Measurements from ENCODE around the gene ELL. TPM values are rescaled to one million over a fixed set of nuclear protein-coding genes. Genes with fewer than 3 reads are reported as not detected.

Gene ELL
- total and polyA plus RNA-seq, 8 donors: 4.1 to 88.7 (median 11.2) TPM

DNA sequence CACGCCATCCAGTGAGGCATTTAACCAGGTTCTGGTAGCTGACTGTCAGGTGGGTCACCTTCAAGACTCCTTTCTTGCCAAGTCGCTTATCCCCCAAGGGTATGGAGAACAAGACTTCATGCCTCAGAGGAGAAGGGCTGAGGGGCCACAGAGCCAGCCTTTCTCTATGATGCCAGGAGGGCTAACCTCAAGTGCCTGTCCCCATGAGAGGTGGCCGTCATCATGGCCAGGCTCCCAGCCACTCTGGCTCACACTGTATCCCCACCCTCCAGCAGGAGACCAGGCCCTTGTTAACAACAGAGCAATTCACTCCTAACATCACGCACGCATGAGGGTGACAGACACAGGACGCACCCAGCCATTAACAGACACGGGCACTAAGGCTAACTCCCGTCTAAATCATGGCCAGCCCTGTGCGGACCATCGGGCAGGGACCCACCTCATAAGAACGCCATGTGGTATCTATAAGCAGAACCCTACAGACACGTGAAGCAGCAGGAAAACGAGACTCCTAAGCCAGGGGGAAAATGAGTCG lies 45.3 kb downstream of the ELL start:
- WGBS, 5 donors: 90 to 93% (median 92%) methylated on average over 12 to 14 of the region's 14 CpGs
- TF ChIP-seq EP300 (IDR thresholded peaks at IDR 0.05) (no peak), POLR2A (IDR thresholded peaks at IDR 0.05) (no peak), POLR2AphosphoS5 (IDR thresholded peaks at IDR 0.05) (no peak), CTCF (IDR thresholded peaks at IDR 0.05) (no peak)
- peaks cover 54 to 87% (median 77%) of the 10 kb centered on the region in 4 donors for H3K4me1 ChIP-seq
- intact Hi-C loops (cut with DNase I; ENCODE audit: low total_unique reads): no loop called here
- no peak overlapping the region for H3K4me3 ChIP-seq
- no peaks in the 10 kb centered on the region for H3K27me3 ChIP-seq
- peak overlapping the region in 4 of 5 donors; percentile 41 to 92 (median 82) for H3K27ac ChIP-seq
- H3K36me3 ChIP-seq: peaks cover 0 to 15% (median 12%) of the 10 kb centered on the region in 4 donors
- DNase-seq: no peak
- no peaks in the 10 kb centered on the region for H3K9me3 ChIP-seq

DNA sequence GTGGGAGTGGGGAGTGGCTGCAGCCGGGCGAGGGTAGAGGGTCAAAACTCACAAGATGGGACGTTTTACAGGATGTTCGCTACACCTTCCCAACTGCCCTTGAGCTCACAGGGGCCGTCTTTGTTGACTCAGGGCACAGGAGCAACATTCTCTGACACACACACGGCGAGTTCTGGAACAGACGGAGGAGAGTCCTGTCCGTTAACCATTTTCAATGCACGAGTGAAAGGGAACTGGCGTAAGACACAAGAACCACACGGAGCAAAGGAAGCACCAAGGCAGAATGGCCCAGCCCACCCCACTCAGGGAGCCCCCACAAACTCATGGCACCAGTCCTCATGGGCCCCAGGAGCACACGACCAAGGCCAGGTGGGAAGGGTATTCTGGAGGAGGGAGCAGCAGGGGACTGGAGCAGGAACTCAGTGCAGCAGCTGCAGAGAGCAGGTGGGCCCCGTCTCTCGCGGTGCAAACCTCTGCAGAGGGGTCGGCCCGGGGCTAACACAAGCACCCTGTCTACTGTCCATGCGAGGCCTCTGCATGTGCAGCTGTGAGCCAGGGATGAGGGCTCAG lies 46.0 kb downstream of the ELL start:
- Histone ChIP-seq H3K4me3 (no peak overlapping the region), H3K27me3 (no peaks in the 10 kb centered on the region), H3K27ac (peak overlapping the region; percentile 0 to 92 (median 52)), H3K36me3 (peaks cover 2 to 22% (median 19%) of the 10 kb centered on the region in 4 donors), H3K9me3 (no peaks in the 10 kb centered on the region), H3K4me1 (peaks cover 50 to 84% (median 70%) of the 10 kb centered on the region in 4 donors)
- DNase-seq: no peak
- WGBS, 5 donors: 55 to 70% (median 59%) methylated on average over 17 to 19 of the region's 19 CpGs
- TF ChIP-seq CTCF (IDR thresholded peaks at IDR 0.05): no peak
- TF ChIP-seq POLR2A (IDR thresholded peaks at IDR 0.05): no peak
- TF ChIP-seq POLR2AphosphoS5 (IDR thresholded peaks at IDR 0.05): no peak
- TF ChIP-seq EP300 (IDR thresholded peaks at IDR 0.05): no peak
- intact Hi-C loops (cut with DNase I; ENCODE audit: low total_unique reads): no loop called here

GRCh38 chr19:18475004-18475453 lies 46.8 kb downstream of the ELL start:
- TF ChIP-seq POLR2AphosphoS5 (IDR thresholded peaks at IDR 0.05) (no peak), CTCF (IDR thresholded peaks at IDR 0.05) (no peak), POLR2A (IDR thresholded peaks at IDR 0.05) (no peak), EP300 (IDR thresholded peaks at IDR 0.05) (no peak)
- Histone ChIP-seq H3K27me3 (no peaks in the 10 kb centered on the region), H3K27ac (peak overlapping the region in 4 of 5 donors; percentile 25 to 92 (median 71)), H3K36me3 (peaks cover 3 to 31% (median 26%) of the 10 kb centered on the region in 4 donors), H3K4me3 (no peak overlapping the region), H3K9me3 (no peaks in the 10 kb centered on the region), H3K4me1 (peaks cover 49 to 84% (median 69%) of the 10 kb centered on the region in 4 donors)
- no peak for DNase-seq
- intact Hi-C loops (cut with DNase I; ENCODE audit: low total_unique reads): no loop called here
- 60 to 72% (median 63%) methylated on average over 5 of the region's 5 CpGs for WGBS, 5 donors

DNA sequence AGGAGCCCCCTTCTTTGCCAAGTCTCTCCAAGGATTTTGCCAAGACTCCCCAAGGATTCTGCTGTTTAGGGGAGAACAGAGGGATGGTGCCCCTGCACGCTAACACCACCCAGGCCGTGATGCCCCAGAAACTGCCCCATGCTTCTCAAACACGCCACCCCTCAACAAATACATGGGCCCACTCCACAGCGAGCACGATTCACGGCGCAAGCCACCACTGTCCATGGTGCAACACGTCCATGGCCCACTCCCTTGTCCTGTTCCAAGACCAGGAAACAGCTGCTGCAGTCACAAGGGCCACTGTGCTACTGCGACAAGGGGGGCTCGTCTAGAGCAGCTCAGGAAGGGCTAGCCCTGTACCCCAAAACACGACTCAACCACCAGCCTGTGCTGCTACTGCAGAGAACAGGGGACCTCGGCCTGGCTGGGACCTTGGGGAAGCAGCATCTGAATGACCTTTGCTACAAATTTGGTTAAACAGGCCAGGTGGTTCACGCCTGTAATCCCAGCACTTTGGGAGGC lies 47.4 kb downstream of the ELL start:
- peaks cover 3 to 33% (median 26%) of the 10 kb centered on the region in 4 donors for H3K36me3 ChIP-seq
- intact Hi-C loops (cut with DNase I; ENCODE audit: low total_unique reads): no loop called here
- 86 to 92% (median 89%) methylated on average over 12 to 13 of the region's 13 CpGs for WGBS, 5 donors
- TF ChIP-seq CTCF (IDR thresholded peaks at IDR 0.05) (no peak), POLR2A (IDR thresholded peaks at IDR 0.05) (no peak), POLR2AphosphoS5 (IDR thresholded peaks at IDR 0.05) (no peak), EP300 (IDR thresholded peaks at IDR 0.05) (no peak)
- H3K27ac ChIP-seq: peak overlapping the region; percentile 3 to 92 (median 61)
- no peak overlapping the region for H3K4me3 ChIP-seq
- H3K27me3 ChIP-seq: no peaks in the 10 kb centered on the region
- peaks cover 49 to 84% (median 69%) of the 10 kb centered on the region in 4 donors for H3K4me1 ChIP-seq
- DNase-seq: no peak
- H3K9me3 ChIP-seq: no peaks in the 10 kb centered on the region
